Activated effector memory CD4-positive, alpha-beta T cell treated with anti-CD3 and anti-CD28 coated beads, Interleukin-2, amount 50 U/mL, for 16 hours (primary cell): ENCODE data around the gene NFE2L1.
"Not testable (repeated sequence)": the region's sequence is repeated elsewhere in the genome, so short reads cannot be mapped to it uniquely, and the experiment has no call there.

Source experiments
- DNase-seq: peaks from one replicate; pipeline ENCODE4 v3.0.0-alpha.2; 2020

The NFE2L1 gene, protein sequence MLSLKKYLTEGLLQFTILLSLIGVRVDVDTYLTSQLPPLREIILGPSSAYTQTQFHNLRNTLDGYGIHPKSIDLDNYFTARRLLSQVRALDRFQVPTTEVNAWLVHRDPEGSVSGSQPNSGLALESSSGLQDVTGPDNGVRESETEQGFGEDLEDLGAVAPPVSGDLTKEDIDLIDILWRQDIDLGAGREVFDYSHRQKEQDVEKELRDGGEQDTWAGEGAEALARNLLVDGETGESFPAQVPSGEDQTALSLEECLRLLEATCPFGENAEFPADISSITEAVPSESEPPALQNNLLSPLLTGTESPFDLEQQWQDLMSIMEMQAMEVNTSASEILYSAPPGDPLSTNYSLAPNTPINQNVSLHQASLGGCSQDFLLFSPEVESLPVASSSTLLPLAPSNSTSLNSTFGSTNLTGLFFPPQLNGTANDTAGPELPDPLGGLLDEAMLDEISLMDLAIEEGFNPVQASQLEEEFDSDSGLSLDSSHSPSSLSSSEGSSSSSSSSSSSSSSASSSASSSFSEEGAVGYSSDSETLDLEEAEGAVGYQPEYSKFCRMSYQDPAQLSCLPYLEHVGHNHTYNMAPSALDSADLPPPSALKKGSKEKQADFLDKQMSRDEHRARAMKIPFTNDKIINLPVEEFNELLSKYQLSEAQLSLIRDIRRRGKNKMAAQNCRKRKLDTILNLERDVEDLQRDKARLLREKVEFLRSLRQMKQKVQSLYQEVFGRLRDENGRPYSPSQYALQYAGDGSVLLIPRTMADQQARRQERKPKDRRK

DNA sequence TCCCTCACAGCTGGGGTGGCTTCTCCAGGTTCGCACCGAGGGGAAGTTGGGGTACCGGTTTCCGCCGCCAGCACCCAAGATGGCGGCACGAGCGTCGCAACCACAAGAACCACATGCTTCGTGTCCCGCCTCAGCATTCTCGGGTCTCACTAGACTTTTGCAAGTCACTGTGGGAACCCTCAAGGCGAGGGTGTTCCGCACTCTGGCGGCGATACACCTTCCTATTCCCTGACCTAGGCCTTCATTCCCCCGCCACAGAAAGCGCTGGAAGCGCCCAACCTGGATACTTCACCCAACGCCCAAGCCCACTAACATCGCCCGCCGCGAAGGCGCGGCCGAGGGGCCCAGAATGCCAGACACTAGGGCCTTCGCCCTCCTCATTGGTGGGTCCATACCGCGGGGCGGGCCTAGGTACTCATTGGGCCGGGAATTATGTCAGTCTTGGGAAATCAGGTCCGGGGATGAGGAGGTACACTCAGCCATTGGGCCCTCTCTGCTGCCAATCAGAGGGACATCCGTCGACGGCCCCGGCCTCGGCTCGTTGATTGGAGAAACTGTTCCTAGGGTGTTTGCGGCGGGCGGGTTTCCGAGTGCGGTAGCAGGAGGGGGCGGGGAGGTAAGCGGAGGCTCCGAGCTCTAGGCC lies at the start of gene NFE2L1:
NFE2L1 (plus strand) TSS at position 619 of the 643 bp plus-strand sequence. CDS start 2,760 bp downstream, outside the sequence.
- DNase-seq, result peak; percentile 99

DNA sequence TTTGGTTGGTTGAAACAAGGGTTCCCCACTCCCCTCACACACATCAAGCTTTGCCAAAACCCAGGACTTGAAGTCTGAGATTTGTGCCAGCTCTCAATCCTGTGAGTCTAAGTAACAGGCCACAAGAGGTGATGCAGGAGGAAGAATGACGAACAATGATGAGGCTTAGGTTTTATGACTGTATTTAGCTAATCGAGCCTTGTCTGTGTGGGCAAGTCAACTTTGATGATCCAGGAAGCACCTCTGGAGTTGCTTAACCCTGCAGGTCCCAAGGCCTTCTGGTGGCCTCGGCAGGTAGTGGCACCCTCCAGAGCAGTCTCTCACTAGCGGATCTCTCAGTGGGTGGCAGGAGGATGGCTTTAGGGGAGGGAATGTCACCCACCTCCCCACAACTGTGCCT lies 48.6 kb upstream of the NFE2L1 start:
- DNase-seq, result no peak

GRCh38 chr17:48001197-48001596 lies 47.0 kb upstream of the NFE2L1 start:
- no peak for DNase-seq

- DNase-seq, result not testable (repeated sequence)
Observed at GRCh38 chr17:48001657-48002056, 46.5 kb upstream of the NFE2L1 start.

DNA sequence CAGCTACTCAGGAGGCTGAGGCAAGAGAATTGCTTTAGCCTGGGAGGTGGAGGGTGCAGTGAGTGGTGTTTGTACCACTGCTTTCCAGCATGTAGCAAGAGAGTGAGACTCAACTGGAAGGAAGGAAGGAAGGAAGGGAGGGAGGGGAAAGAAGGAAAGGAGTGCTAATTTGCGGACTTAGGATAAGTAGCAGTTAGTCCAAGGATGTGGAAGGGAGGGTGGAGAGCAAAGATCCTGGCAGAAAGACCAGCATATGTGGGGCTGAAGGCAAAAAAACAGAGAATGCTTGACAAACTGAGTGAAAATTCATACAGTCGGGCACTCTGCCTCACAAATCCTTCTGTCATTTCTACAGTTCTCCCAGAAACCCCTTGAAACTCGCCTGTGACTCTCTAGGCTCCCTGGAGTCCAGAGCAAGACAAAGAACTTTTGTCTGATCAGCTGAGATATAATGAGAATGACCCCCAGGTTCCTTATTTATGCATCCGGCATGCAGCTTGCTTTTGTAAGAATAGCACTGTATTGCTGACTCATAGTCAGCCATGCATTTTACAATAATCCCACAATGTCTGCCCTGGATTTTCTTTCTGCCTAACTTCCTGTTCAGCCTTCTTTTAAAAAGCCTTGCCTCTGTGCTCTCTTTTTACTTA lies 45.8 kb upstream of the NFE2L1 start:
- DNase-seq, result no peak

DNA sequence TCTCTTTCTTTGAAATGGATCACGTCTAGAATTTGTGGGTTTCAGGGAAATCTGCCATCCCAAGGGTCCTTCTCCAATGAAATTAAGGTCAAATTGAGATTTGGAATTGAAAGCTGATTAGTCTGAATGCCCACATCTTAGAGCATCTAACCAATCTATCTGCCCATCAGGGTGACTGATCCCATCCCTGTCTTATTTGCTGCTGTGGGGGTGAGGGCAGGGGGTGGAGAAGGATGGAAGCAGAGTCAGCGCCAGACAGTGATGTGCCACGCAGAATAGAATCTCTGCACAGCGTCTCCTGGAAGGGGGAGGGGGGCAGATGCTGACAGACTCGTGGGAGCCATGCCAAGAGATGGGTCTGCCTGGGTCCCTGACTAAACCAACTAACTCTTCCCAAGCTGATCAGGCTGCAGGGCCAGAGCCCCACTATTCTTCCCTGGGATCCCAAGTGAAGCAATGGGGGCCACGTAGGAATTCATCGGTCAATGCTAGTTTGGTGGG lies 45.2 kb upstream of the NFE2L1 start:
- no peak for DNase-seq

GRCh38 chr17:48003417-48004151 lies 44.6 kb upstream of the NFE2L1 start:
- no peak for DNase-seq

- no peak for DNase-seq
Observed at GRCh38 chr17:48004983-48005382, 43.2 kb upstream of the NFE2L1 start.

DNA sequence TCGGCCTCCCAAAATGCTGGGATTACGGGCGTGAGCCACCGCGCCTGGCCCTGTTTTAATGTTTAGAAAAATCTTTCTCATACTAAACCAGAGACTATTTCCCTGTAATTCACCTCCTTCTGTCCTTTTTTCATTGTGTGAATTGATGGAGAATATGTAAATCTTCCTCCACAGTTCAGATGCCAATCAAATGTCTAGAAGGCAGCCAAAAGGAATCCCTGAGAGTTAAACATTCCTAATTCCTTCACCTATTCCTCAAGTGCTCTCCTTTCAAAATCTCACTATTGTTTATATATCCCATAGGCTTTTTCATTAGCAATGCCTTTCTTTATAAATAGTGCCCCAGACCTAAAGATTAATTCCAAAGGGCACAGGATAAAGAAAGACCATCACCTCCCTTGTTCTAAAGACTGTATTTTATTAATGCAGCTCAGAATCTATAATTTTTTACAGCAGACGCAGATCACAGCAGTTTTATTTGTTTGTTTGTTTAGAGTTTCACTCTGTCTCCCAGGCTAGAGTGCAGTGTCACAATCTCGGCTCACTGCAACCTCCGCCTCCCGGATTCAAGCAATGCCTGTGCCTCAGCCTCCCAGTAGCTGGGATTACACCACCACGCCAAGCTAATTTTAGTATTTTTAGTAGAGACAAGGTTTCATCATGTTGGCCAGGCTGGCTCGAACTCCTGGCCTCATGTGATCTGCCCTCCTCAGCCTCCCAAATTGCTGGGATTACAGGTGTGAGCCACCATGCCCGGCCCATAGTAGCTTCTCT lies 41.0 kb upstream of the NFE2L1 start:
- no peak for DNase-seq

- DNase-seq, result no peak
Observed at GRCh38 chr17:48010193-48010592, 38.0 kb upstream of the NFE2L1 start.

- peak; percentile 77 for DNase-seq
Observed at GRCh38 chr17:48011405-48012150, 36.6 kb upstream of the NFE2L1 start.

- DNase-seq, result peak; percentile 86
Observed at GRCh38 chr17:48012151-48012520, 36.0 kb upstream of the NFE2L1 start.

DNA sequence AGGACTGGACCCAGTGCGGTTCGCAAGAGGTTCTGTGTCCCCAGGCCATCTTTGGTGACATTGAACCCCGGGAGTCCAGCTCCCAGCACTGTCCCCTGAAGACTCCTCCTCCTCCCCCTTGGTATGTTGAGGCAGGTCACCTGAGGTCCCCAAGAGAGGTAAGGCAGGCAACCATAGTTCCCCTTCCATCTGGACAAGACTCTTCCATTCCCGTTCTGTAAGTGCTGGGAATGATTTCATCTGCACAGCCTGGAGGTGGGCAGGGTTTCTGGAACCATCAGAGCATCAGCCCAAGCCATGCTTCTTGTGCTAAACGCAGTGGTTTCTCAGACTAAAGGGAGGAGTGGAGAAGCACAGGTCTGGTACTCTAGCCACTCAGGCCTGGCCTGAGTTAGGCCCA lies 35.5 kb upstream of the NFE2L1 start:
- no peak for DNase-seq

- DNase-seq, result no peak
Observed at GRCh38 chr17:48013876-48014594, 34.1 kb upstream of the NFE2L1 start.

DNA sequence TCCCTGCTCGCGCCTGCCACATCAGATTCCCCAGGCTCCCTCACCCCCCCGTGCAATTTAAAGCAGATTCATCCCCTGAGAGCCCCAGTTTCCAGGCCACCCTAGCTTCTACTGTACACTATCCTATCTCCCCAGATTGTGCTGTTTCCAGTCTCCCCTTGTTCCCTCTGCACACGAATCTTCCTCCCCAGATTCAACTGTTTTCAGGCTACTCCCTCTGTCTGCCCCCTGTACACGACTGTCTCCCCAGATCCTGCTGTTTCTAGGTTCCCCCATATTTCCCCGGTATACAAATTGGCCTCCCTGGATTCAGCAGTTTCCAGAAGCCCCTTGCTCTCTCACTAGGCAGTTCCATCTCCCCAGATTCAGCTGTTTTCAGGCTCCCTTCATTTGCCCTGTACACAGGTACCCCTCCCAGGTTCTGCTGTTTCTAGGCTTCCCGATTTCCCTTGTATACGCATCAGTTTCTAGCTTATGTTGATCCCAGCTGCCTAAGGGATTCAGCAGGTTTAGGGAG lies 33.5 kb upstream of the NFE2L1 start:
- DNase-seq, result no peak

GRCh38 chr17:48016112-48016511 lies 32.0 kb upstream of the NFE2L1 start:
- no peak for DNase-seq

GRCh38 chr17:48017817-48018158 lies 30.4 kb upstream of the NFE2L1 start:
- not testable (repeated sequence) for DNase-seq

- DNase-seq, result no peak
Observed at GRCh38 chr17:48021934-48022333, 26.2 kb upstream of the NFE2L1 start.

- no peak for DNase-seq
Observed at GRCh38 chr17:48022901-48023300, 25.3 kb upstream of the NFE2L1 start.
